Kasumi-1 (cell line): ENCODE data around the gene STRADB.
"Not testable (repeated sequence)": the region's sequence is repeated elsewhere in the genome, so short reads cannot be mapped to it uniquely, and the experiment has no call there.

ENCODE experiments used
- DNase-seq, 2 experiments: peaks; one replicate each; lab custom pipeline; 2025; lab: John Stamatoyannopoulos, UW

The STRADB gene

GRCh38 chr2:201466050-201466675 lies 14.6 kb downstream of the STRADB start:
- DNase-seq = no peak

- no peak for DNase-seq
Measured at GRCh38 chr2:201467666-201468065, 16.1 kb downstream of the STRADB start.

- DNase-seq = no peak
Measured at GRCh38 chr2:201470821-201471731, 19.5 kb downstream of the STRADB start.

GRCh38 chr2:201471732-201472393 lies 20.3 kb downstream of the STRADB start:
- DNase-seq = no peak

- no peak for DNase-seq
Measured at GRCh38 chr2:201472411-201472810, 20.9 kb downstream of the STRADB start.

GRCh38 chr2:201482543-201482942 lies 31.0 kb downstream of the STRADB start:
- DNase-seq = no peak

GRCh38 chr2:201483342-201483741 lies 31.8 kb downstream of the STRADB start:
- DNase-seq = no peak

- not testable (repeated sequence) for DNase-seq
Measured at GRCh38 chr2:201483758-201484157, 32.2 kb downstream of the STRADB start.

GRCh38 chr2:201484805-201485204 lies 33.3 kb downstream of the STRADB start:
- DNase-seq = no peak

- DNase-seq = no peak
Measured at GRCh38 chr2:201490291-201490690, 38.8 kb downstream of the STRADB start.

GRCh38 chr2:201496785-201497184 lies 45.2 kb downstream of the STRADB start:
- no peak for DNase-seq

- no peak for DNase-seq
Measured at GRCh38 chr2:201500534-201500933, 49.0 kb downstream of the STRADB start.

GRCh38 chr2:201502713-201503112 lies 51.2 kb downstream of the STRADB start:
- DNase-seq = no peak

- no peak for DNase-seq
Measured at GRCh38 chr2:201507725-201508124, 56.2 kb downstream of the STRADB start.

GRCh38 chr2:201513271-201513670 lies 61.7 kb downstream of the STRADB start:
- no peak for DNase-seq

- DNase-seq = no peak
Measured at GRCh38 chr2:201515573-201516246, 64.2 kb downstream of the STRADB start.

GRCh38 chr2:201517094-201517493 lies 65.6 kb downstream of the STRADB start:
- no peak for DNase-seq

GRCh38 chr2:201520201-201520600 lies 68.7 kb downstream of the STRADB start:
- no peak for DNase-seq

- no peak for DNase-seq
Measured at GRCh38 chr2:201522965-201523364, 71.4 kb downstream of the STRADB start.

GRCh38 chr2:201523506-201523905 lies 72.0 kb downstream of the STRADB start:
- DNase-seq = no peak
